NCI-H187 treated with DMSO at 0.1 percent for 48 hours (cell line): ENCODE data around the gene MKLN1.
A peak's percentile ranks its signal among the peaks of the same experiment; 100 is the strongest.
"Not testable (repeated sequence)": the region's sequence is repeated elsewhere in the genome, so short reads cannot be mapped to it uniquely, and the experiment has no call there.

Experiments
- DNase-seq: peaks from one replicate; lab custom pipeline; 2025; lab: John Stamatoyannopoulos, UW

Gene MKLN1

DNA sequence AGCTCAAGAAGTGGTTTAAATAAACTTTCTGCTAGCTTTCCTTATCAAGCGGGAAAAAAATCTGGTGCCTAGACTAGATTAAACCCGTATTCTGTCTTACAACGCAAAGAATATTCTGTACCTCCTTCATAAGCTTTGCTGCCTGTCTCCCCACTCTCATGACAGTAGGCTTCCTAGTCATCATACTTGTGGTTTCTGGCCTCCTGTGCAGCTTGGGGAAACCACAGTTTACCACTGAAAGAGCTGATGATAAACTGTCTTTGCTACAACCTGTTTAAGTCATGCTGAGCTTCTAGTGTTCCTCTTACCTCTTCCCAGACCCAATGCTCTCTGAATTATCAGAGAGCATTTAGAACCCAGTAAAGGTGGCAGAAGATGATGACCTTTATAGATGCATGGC lies 173.7 kb downstream of the MKLN1 start:
- DNase-seq, result no peak

DNA sequence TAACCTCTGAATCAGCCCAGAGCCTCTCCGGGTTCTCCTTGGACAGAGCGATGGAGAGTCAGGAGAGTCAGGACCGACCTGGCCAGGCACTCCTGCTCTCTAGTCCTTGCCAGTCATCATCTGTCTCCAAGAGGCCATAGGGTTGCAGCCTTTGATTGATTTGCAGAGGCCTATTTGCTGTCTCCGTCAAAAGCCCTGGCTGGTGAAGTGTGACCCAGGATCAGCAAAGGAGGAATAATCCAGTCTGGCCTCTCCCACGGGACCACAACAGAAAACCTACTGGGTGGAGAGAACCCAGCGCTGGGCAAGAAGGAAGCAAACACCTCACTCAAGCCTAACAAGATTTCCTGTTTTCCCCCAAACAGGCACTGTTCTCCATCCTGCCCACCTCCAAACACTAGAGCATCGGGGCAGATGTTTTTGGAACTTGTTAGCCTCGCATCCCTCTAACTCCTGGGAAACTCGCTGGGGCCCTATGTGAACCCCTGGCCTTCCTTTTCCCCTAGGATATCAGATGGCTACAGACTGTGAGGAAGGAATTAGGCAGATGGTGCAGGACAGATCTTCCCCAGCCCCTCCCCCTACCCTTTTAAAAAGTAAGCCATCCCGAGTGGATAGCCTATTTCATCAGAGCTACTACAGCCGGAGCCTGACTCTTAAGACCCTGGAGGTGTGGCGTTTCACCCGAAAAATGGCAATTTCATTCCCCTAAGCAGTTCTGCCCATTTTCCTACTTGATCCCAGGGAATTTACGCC lies 174.4 kb downstream of the MKLN1 start:
- no peak for DNase-seq

DNA sequence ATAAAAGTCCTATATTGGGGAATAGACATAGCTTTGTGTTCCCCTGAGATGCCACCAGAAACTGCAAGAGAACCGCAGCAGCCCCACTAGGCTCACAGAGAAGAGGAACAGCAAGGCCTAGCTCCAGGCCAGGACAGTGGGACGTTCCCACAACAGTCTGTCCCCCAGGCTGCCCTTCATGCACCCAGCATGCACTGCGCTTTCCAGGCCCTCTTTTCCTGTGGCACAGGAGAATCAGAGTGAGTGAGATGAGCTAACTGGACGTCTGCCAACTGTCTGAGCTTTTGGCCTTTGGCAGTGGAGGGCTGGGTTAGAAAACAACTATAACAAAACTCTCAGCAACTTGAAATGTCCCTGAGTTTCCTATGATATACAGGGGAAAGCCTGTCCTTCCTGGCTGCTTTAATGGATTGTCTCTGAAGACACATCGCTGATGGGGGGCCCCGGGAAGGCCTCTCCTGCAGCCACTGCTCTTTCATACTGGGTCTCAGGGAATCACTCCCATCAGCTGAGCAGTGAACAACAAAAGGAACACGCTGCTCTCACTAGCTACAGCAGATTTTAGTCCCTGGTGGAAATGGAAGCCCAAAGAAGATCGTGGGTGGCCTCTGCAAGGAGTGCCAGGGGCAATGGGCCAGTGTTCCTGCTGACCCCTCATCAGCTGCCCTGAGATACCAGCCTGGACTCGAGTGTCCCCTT lies 175.3 kb downstream of the MKLN1 start:
- DNase-seq, result no peak

DNA sequence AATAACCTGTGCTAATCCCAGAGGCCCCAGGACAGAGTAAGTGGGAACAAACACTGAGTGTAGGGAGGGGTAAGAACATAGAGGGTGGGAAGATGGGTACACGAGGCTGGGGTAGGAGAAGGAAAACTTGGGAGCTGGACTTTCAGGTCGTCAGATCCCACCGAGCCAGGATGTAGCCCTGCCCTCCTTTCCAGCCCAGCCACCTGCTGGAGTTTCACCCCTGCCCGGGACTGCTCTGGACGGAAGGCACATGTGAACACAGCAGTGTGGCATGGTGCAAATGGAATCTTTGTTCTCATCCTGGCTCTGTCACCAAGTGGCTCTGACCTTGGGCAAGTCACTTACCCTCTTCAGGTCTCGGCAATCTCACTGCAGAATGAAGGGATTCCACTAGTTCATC lies 176.0 kb downstream of the MKLN1 start:
- no peak for DNase-seq

DNA sequence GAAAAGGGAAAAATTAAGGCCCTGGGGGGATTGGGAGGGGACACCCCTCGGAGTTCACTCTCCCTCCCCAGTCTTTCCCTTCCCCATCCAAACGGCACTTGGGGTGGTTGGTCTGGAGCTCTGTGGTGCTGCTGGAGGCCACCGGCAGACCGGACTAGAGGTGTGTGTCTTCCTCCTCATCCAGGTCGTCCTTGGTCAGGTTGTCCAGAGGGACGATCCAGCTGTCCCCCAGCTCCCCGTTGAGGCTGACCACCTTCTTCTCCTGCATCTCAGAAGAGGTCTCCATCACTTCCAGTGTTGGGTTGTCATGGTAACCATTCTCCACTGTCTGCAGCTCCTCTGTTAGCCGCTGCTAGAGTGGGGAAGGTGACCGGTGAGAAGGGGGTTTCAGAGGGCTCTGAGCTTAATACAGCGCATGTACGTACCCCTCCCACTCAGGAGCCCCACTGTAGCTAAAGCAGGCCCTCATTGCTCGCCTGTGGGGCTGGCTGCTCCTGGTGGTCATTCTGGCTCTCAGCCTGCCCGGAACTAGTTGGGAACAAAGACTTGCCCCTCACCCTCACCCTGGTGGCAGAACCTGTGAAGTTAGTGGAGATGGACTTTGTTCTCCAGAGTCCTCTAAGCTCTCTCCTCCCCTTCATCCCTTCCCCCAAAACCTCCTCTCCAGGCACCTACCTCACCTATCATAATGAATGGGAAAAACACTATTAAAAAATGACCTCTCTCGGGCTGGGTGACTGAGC lies 176.7 kb downstream of the MKLN1 start:
- DNase-seq, result no peak

DNA sequence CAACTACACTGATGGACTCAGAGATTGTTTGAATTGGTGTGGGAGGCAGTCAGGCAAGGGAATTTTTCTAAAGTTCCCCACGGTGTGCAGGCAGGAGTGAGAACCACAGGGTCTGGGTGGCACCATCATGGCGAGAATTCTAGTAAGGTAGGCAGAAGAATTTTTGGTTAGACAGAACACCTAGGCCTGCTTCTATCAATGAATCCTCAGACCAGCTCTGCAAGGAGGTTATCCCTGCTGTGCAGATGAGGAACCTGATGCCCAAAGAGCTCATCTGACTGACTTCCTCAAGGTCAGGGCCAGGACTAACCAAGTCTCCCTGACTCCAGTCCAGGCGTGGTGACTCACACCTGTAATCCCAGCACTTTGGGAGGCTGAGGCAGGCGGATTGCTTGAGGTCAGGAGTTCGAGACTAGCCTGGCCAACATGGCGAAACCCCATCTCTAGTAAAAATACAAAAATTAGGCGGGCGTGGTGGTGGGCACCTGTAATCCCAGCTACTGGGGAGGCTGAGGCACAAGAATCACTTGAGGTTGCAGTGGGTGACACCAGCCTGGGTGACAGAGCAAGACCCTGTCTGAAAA lies 177.5 kb downstream of the MKLN1 start:
- DNase-seq, result not testable (repeated sequence)

DNA sequence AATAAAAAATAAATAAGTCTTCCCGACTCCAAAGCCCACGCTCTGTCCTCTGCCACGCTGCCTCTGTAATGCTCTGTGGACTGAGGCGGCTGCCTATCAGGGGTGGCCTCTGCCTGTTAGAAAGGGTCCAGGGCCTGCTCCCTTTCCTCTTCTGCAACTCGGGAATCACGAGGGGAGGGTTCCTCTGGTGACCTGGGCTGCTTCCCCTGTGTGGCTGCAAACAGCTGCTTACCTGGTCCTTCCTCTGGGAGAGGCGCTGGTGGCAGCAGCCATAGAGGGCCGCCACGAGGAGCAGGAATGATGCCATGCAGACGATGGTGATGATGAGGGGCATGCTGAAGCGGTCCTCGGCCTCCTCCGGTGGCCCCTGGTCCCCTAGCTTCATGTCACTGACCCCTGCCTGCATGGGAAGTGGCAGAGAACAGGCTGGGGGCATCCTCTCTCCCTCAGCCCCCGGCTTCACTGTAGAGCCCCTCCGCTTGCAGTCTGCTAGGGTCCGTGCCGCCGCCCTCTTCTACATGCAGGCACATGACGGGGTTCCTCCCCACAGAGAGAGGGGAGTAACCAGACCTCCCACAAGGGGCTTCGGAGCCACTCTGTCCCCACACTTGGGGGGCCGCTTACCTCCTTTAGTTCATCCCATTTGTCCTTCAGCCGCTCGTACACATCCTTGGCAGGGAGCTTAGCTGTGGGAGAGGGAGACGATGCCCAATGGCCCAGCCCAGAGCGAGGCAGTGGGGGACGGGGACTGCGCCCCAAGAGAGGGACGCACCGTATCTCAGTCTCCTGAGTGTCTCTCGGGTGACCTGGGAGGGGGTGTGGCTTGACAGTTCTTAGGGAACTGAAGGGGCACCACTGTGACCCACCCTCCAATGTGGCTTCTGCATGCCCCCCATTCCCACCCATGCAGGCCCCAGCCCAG lies 178.2 kb downstream of the MKLN1 start:
- no peak for DNase-seq

DNA sequence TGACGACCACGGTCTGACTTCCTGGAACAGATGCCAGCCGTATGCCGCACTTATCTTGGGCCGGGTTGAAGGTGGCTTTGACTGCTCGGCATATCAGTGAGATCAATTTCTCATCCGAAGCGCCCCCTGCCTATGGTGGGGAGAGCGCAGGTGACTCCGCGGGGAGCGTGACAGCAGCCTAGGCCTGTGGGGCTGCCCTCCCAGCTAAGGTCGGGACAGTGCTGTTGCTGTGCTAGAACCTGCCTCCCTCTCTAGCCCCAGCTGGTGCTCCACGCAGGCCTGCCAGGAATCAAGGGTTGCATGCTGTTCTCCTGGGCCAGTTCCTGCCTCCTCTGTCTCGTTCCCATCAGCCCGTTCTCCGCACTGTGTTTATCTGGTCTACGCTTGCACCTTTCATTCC lies 178.9 kb downstream of the MKLN1 start:
- DNase-seq, result no peak

DNA sequence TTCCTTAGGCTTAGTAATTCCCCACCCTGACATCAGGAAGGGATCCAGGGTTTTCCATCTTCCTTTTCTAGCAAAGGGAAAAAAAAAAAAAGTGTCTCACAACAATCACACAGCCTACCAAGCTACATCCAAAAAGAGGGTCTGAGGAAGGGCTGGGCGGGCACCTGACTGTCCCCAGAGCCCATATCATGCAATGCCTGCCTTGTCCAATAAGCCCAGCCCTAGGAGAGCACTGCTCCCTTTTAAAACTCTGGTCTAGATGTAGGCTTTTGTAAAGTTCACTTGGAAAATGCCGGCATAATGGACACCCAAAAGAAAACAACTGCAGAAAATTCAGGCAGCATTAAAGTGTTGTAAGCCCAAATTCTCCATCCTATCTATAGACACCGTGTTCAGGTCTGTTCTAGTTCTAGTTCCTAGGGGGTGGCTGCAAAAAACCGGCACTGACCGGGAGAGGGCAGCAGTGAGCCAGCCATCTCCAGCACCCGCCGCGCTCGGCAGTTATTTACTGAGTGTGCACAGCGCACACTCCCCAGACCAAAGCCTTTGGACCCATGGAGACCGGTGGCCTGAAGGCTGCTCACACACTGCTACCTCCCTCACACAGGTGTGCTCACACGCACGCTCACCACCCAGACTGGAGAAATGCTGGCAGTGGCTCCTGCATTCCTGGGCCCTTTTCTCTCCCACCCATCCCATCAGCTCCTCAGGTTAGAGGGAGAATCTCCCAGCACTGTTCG lies 180.1 kb downstream of the MKLN1 start:
- peak; percentile 32 for DNase-seq

DNA sequence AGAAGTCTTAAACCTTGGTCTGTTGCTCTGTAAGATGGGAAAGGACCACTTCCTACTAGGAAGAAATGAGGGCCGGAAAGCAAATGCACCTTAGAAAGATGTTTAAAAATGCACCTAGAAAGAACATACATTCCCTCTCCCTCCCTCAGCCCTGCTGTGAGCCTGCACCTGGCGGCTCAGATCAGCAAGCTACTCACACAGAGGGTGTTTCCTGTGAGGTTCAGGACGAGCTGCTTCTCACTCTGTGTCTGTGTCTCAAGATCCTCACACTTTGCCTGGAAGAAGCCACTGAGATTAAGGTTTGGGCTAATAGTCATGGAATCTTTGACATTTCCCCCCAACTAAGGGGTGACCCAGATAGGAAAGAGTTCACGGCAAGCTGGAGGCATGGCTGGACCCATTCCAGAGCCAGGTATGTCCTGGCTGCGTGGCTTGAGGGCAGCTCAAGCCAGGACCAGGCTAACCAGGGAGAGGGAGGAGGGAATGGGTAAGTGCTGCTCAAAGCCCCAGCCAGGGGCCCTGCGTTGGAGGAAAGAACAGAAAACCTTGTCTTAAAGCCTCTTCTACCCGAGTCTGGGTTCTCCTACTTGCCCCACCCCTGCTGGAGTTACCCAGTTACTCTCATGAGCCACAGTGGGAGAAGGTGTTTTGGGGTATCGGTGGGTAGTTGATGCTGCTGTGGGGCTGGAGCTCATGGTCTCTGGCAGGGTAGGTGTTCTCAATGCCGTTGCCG lies 181.2 kb downstream of the MKLN1 start:
- DNase-seq, result no peak

DNA sequence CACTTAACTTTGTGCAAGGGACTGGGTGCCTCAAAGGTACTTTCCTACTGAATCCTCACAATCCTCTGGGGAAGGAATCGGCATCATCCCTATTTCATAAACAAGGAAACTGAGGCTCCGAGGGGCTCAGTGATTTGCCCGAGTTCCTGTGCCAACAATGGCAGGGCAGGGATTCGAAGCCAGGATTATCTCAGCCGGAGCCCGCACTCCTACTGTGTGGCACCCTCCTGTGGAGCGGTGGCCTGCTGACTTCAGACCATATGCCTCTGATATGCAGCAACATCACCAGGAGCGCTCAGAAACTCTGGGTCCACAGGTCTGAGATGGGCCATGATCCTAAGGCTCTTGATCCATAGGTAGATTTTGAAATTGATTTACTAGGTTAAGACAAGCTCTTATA lies 182.1 kb downstream of the MKLN1 start:
- DNase-seq, result no peak

DNA sequence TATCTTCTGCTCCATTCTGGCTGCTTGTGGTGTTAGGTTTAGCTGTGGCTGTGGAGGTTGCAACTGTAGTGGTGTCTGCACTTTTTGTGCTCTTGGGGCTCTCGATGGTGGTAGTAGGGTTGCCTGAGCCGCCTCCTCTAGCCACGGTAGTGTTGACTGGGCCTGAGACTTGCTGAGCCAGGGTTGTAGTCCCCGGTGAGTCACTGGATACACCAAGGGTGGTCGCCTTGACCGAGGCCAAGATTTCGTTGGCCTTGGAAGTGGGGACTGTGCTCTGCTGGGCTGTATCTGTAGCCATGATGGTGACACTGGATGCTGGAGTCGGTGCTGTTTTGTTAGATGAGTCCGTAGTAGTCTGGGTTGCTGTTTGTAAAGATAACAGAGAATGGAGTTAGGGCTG lies 183.4 kb downstream of the MKLN1 start:
- DNase-seq, result no peak

DNA sequence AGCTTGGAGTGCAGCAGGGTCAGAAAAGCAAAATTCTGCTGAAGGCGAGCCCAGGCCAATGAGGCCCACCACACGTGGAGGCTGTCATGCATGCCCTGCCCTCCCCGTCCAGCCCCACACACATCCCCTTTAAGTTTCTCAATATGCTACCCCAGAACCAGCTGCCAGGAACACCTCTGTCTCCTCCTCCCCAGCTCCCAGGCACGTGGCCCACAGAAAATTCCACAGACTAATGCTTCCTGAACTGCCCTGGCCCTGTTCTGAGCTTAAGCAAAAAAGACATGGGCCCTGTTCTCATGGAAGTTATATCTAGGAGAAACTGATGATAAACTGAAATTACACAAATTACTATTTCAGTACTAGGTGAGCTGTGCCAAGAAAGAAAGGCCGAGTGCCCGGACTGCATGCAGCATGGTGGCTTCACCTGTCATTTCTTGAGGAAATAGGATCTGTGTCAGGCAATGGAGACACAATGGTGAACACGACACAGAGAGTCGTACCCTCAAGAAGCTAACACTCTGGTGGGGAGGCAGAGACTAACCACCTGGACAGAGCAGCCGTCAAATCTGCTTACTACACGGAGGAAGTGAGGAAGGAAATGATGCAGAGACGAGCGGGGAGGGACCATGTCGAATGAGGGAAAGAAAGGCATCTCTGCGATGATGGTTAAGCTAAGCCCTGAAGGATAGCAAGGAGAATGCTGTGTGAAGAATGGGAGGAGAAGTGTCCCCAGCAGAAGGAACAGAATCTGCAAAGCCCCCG lies 184.3 kb downstream of the MKLN1 start:
- DNase-seq, result no peak

DNA sequence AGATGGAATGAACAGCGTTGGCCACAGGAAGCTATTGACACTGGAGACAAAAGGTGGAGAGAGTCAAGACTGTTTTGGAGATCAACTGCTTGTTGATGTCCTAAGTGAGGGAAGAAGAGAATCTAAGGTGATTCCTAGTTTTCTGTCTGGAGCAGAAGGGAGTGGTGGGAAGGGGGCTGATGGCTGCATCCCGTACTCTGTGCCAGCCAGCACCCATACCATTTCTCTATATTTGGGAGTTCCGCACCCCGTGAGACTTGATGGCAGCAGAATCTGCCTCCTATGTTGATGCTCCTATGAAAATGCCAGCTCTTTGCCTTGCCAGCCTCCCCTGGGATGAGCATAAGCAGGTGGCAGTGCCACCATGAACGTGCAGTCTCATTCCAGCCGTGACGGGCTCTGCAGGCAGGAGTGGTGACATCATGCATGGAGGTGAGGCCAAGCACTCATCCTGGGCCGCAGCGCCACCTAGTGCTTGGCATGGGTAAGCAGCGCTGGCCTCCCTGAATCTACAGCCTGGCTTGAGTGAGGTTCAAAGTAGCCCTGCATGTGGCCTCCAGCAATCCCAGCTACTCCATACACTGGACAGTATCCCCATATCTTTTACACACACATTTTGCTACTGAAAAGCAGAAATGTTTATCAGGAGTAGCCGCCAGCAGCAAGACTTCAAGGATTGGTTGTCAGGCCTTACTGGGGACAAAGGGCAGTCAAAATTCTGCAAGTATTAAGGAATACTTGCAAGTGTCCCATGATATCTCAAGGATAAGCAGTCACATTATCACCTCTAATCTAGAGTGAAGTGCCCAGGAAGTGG lies 185.8 kb downstream of the MKLN1 start:
- peak; percentile 65 for DNase-seq

DNA sequence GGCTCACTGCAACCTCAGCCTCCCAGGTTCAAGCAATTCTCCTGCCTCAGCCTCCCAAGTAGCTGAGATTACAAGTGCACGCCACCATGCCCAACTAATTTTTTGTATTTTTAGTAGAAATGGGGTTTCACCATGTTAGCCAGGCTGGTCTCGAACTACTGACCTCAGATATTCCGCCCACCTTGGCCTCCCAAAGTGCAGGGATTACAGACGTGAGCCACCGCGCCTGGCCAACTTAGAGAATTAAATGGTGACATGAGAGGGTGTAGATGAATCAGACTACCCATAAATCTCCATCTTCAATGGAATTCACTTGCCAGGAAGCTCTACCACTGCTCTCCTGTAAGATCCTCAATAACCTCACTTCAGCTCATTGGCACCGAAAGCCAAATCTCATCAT lies 187.8 kb downstream of the MKLN1 start:
- DNase-seq, result not testable (repeated sequence)

DNA sequence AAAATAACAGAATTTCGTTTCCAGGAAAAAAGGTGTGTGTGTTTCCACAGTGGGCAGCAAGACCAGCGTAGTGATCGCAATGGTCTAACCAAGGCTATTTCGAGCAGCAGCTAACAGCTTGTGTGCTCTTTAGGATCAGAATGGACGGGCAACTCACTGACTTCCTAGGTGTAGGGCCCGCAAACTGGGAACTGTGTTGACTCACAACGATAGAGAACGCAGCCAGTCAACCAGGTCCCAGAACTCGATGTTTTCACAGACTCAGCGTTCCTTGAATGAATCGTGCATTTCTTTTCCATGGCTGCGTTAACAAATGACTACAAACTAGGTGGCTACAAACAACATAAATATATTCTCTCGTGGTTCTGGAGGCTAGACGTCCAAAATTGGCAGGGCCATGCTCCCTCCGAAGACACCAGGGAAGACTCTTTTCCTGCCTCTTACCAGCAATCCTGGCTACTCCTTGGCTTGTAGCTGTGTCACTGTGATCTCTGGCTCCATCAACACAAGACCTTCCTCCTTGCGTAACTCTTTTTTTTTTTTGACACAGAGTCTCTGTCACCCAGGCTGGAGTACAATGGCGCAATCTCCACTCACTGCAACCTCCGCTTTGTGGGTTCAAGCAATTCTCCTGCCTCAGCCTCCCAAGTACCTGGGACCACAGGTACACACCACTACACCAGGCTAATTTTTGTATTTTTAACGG lies 189.7 kb downstream of the MKLN1 start:
- DNase-seq, result no peak

DNA sequence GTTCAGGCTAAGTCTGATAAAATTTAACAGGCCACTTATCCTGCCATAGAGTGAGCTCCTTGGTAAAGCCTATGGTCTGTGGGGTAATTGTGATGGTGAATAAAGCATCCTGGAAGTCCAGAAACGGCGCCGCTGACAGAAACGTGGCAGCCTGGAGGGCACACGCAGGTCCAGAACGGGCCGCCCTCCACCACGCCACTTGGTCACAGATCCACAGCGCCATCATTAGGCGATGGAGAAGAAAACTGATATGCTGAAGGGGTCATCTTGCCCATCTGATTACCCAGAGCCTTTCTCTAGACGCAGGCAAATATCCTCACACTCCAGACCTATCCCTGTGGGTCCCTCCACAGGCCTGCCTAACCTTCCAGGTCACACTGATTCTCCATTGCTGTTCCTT lies 190.9 kb downstream of the MKLN1 start:
- DNase-seq, result no peak

DNA sequence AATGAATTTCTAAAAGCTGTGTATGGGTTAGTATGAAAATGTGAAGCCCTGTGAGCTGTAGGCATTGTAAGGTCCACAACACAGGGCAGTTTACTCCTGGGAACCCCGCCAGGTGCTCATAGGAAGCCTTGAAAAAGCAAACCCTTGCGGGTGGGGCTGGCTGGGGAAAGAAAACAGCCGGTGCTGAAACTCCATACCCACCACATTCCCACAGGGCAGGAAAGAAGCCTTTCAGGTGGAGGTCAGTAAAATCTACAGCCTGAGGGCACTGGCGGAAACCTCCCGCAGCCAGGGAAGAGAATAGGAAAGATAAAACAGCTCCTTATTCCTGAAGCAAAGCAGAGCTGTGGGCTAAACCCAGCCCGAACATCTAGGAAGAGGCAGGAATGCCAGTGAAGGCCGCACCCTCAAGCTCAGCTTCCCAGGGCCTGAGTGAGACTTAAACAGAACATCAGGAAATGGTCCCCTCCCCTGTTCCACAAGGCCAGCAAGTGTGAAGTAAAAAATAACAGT lies 194.0 kb downstream of the MKLN1 start:
- DNase-seq, result no peak
